GM18907 (cell line): Measurements from ENCODE around the gene TBX6.

Experiments used
- ATAC-seq: cut with Tn5 transposase; IDR thresholded peaks from one replicate; pipeline ENCODE4 v1.9.1; 2021; ENCODE audit warnings: mild to moderate bottlenecking, moderate library complexity; ENCODE audit not compliant: unreplicated experiment

TBX6 gene

DNA sequence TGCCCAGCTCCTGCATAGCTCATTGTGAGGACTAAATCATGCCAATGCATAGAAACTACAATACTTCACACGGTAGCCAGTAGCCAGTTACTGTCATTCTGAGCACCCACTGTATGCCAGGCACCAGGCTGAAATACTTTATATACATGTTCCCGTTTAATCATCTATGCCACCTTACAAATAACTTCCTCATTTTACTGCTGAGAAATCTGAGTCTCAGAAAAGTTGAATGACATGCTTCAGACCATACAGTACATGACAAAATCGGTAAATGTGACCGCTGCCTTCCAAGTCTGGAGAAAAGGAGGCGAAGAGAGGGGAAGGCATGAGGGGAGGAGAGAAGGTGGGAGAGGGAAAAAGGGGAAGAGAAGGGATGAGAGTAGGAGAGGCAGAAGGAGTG, 51.5 kb downstream of the TBX6 start:
- no peak for ATAC-seq
